HS-27A (cell line): ENCODE measurements around the gene KCNG1.

Source experiments
- DNase-seq: peaks from one replicate; pipeline ENCODE4 v3.0.0-alpha.2; 2012; ENCODE audit warnings: low read depth, missing footprints

The KCNG1 gene

GRCh38 chr20:51012357-51012756 is 10.6 kb downstream of the KCNG1 start:
- DNase-seq = no peak

- no peak for DNase-seq
These were observed 11.4 kb downstream of the KCNG1 start for GRCh38 chr20:51011479-51011878.

GRCh38 chr20:51010932-51011331 is 12.0 kb downstream of the KCNG1 start:
- no peak for DNase-seq

- DNase-seq = no peak
These were observed 12.9 kb downstream of the KCNG1 start for GRCh38 chr20:51010043-51010365.

GRCh38 chr20:51009303-51010042 is 13.4 kb downstream of the KCNG1 start:
- DNase-seq = no peak

GRCh38 chr20:51008718-51009117 is 14.2 kb downstream of the KCNG1 start:
- DNase-seq = no peak

- DNase-seq = no peak
These were observed 17.7 kb downstream of the KCNG1 start for GRCh38 chr20:51005214-51005613.

- no peak for DNase-seq
These were observed 18.1 kb downstream of the KCNG1 start for GRCh38 chr20:51004781-51005180.

- no peak for DNase-seq
These were observed 18.6 kb downstream of the KCNG1 start for GRCh38 chr20:51004305-51004727.

GRCh38 chr20:51003753-51004152 is 19.2 kb downstream of the KCNG1 start:
- DNase-seq = no peak

- DNase-seq = no peak
These were observed 20.3 kb downstream of the KCNG1 start for GRCh38 chr20:51002633-51003032.

GRCh38 chr20:51001430-51002265 is 21.3 kb downstream of the KCNG1 start:
- no peak for DNase-seq

- DNase-seq = no peak
These were observed 23.6 kb downstream of the KCNG1 start for GRCh38 chr20:50999355-50999754.

GRCh38 chr20:50996901-50997865 is 25.7 kb downstream of the KCNG1 start:
- no peak for DNase-seq

- DNase-seq = no peak
These were observed 27.4 kb downstream of the KCNG1 start for GRCh38 chr20:50995506-50995905.

GRCh38 chr20:50993876-50994275 is 29.0 kb downstream of the KCNG1 start:
- no peak for DNase-seq

- DNase-seq = no peak
These were observed 30.0 kb downstream of the KCNG1 start for GRCh38 chr20:50992733-50993457.

GRCh38 chr20:50992336-50992732 is 30.6 kb downstream of the KCNG1 start:
- no peak for DNase-seq

- no peak for DNase-seq
These were observed 31.8 kb downstream of the KCNG1 start for GRCh38 chr20:50991076-50991475.

GRCh38 chr20:50987493-50988210 is 35.3 kb downstream of the KCNG1 start:
- DNase-seq = peak; percentile 75

- no peak for DNase-seq
These were observed 39.6 kb downstream of the KCNG1 start for GRCh38 chr20:50983321-50983720.
